ENCODE measurements around the gene GAPDHS.

Gene GAPDHS

DNA sequence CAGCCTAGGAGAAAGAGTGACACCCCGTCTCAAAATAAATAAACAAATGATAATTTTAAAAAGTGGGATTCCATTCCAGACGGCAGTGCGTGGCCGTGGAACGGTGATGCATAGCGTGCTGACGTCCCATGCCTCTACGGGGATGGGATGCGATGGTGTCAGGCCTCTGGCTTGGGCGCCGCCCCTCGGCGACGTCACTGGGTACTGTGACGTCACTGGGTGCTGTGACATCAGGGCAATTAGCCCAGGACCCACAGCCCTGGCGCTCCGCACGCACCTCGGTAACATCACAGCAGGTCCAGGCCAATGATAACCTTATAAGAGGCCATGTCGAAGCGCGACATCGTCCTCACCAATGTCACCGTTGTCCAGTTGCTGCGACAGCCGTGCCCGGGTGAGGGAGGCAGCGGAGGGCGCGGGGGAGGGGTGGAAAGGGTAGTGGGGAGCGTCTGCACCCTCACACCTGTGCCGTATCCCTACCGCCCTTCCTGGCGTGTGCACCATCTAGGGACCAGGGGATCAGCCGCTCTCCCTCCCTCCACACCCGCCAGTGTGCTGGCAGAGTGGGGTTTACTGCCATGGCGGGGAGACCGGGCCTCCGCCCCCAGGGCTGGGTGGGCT, at the start of gene GAPDHS:
Gene GAPDHS, plus strand, starts transcription at position 256 of the 621 bp plus-strand sequence. Its CDS starts 72 bp downstream, at position 328.
- DNase-seq, result no peak

DNA sequence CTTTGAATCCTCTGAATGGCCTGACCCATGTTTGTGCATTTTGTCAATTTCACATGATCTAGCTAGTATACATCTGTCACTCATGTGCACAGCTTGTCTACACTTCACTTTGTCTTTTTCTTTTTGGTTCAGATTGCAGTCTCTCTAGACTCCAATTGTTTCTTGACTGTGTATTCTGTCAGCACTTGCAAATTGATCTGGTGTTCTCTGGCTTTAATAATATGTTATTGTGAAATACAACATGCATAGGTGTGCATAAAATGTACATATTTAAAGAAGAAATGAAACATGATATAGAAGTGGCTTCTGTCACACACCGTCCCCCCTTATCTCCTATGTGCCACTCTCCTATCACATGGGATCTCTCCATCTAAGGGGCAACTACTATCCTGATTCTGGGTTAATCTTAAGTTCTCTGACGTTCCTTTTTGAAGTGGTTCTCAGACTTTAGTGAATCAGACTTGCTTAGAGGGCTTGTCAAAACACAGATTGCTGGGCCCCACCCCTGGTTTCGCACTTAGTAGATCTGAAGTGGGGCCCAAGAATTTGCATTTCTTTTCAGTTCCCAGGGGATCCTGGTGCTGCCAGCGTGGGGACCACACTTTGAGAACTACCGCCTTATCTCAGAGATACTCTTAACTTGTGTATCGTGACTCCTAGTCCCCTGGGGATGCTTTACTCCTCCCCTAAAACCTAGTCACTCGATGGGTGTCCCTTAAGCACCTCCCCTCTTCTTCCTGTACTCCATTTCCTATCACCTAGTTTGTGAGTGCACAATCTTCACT, 48.8 kb upstream of the GAPDHS start:
- no peak for DNase-seq

DNA sequence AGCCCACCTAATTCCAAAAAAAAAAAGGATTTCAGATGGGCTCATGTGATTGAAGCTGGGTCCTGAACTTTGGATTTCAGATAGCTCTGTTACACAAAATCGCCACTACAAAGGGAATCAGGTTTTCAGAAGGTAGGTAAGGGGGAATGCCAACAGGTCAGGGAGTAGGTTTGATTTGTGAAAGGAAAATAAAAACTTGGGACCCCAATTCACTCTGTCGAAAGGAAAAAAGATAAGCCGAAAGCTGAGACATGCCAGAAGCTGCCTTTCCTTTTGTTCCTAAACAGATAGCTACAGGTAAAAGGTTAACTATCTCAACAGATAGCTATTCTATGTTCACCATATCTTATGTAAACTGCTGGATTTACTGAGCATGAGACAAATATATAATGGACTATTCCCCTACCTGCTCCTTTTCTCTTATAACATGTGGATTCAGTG, 47.0 kb upstream of the GAPDHS start:
- no peak for DNase-seq

DNA sequence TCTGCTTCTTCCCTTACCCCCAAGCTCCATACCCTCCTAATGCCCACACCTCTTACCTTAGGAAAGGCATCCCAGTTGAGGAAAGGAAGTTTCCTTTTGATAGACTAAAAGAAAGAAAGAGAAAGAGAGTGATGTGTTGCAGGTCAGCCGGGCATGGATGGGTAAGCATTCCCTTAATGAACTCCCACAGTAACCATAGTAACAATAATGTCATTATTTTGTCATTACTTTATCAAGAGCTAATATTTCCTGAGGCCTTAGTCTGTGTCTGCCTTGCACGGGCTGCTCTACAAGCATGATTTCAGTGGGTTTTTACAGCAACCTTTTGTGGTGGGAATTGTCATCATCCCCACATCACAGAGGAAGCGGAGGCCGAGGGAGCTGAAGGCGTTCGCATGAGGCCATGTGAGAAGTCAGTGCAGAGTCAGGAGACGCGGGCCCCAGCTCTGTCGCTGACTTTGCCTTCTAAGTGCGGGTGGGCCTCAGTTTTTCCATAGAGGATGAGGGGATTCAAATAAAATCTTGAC, 45.5 kb upstream of the GAPDHS start:
- no peak for DNase-seq

DNA sequence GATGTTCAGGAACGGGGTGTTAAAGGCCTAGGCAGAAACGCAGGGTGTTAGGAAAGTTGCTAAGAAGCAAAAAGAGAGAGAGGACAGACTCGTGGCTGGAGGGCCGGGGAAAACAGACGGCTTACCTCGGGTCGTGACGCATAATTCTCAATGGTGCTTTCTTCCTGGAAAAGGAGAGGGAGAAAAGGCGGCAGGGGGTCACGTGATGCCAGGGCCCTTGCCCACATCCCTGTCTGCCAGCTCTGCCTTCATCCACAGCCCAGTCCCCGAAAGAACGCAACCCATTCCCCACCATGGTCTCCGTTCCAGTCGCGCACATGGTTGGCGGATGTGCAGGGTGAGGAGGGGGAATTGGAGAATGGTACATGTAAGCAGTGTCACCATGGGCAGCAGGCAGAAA, 44.6 kb upstream of the GAPDHS start:
- DNase-seq, result no peak

DNA sequence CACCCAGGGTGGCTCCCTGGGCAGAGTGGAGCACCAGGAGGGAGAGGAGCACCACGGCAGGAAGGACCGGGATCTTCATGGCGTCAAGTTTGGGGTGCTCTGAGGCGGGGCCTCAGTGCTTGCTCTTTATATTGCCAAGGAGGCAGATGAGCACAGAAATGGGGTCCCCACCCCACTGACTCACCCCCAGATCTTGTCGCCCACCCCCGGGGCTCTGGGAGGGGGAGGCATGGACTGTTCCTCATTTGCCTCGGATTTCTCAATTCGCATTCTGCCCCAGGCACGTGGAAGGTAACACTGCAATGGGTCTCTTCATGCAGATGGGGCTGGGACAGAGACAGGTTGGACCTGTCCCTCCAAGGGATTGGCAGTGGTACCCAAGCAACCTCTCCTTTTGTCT, 42.9 kb upstream of the GAPDHS start, which contains the start of gene KRTDAP:
Gene KRTDAP, minus strand, starts transcription at position 101 of the 400 bp plus-strand sequence. Its CDS starts 22 bp downstream, at position 79.
- no peak for DNase-seq

DNA sequence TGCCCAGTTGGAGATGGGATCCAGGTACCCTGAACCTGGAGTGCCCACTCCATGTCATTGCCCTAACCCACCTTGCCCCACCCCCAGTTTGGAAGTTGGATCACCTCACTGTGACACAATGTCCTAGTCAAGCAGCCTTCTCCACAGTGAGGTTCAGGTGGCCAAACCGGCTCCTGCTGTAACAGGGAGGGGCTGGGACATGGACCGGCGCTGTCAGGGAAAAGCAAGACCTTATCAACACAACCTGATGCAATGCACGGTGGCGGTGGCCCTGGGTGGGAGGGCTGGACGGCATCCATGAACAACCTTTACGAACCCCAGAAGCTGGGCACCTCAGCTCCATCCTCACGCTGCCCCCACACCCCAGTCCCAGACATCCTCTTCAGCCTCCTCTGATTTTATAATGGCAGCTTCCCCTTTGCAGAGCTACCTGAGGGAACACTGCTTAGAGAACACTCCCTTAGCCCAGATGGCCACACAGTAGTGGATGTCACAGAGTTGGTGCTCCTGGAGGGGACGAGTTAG, 41.4 kb upstream of the GAPDHS start:
- DNase-seq, result no peak

DNA sequence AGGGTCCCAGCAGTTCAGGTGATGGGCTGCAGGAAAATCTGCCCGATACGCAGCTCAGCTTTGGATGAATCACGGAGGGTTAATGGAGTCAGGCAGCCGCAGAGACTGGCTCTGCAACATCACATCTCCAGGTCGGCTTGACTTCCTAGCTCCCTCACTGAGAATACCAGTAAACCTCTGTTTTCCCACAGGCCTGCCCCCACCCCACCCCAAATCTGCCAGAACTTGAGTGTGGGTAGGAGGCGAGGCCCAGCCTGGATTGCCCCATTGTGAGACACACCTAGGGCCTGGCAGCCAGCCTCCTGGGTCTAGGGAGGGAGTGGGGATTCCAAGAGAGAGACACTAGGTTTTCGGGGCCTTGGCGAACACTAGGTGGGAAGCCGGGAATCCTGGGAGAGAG, 39.3 kb upstream of the GAPDHS start:
- DNase-seq, result no peak

DNA sequence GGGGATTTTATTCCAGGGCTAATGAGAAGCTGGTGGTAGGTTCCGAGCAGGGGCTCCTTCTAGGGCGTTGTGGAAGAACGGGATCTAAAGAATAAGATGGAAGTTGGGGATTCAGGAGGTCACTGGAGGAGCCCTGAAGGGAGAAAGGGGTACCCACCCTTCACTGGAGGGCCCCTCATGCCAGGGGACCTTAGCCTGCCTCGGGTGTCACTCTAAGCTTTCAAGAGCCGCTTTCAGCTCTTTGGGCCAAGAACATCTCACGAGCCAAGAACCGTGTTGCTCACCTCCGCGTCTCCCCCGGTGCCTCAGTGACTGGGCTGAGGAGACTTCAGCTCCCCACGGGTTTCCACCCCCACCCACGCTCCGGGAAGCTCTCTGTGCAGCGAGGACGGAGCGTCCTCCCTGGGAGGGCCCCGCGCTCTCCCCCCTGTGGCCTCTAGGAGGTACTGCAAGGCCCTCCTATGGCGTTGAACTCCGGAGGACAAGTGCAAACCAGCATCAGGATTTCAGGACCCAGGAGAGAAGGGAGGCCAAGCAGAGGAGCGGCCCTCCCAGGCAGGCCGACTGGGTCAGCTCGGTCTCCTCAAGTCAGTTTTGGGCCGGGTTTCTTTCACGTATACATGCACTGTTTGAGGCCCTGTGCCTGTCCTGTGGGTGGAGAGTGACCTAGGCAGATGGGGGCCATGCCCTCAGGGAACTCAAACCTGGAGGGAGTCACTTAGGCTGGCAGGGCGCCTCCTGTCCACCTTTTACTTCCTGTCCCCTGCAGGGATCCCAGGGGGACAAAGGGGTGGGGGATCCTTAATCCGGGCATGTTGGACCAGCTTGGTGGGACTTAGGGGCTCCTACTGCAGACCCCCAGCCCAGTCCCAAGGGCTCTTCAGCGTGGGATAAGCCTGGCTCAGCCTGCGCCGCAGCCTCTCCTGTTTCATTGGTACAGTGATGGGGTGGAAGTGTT, 37.9 kb upstream of the GAPDHS start:
- peak; percentile 41 to 69 (median 46) for DNase-seq

DNA sequence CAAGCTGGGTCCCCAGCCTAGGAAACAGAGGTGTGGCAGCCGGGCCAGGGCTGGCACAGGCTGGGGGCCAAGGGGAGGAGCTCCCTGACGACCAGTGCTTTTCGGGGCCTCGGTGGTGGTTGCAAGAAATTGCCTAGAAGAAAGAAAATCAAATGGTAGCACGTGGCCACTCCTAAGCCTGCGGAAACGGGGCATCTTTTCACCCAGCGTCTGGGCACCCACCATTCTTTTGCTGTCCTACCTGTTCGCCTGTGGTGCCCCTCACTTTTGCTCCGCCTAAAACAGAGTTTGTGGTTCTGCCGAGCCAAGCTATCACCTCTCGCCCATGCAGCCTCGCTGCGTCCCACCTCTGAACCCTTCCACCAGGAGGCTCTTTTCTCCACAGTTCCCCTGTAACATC, 35.9 kb upstream of the GAPDHS start:
- DNase-seq, result no peak

DNA sequence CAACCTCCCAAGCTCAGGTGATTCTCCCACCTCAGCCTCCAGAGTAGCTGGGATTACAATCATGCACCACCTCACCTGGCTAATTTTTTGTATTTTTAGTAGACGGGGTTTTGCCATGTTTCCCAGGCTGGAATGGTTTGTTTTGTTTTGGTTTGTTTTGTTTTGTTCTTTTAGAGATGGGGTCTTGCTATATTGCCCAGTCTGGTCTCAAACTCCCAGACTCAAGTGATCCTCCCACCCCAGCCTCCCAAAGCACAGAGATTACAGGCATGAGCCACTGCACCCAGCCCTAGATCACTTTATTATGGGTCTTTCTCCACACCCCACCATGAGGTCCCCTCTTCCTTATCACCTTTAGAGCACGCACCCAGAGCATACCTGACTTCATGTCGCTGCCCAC, 35.0 kb upstream of the GAPDHS start:
- DNase-seq, result no peak

DNA sequence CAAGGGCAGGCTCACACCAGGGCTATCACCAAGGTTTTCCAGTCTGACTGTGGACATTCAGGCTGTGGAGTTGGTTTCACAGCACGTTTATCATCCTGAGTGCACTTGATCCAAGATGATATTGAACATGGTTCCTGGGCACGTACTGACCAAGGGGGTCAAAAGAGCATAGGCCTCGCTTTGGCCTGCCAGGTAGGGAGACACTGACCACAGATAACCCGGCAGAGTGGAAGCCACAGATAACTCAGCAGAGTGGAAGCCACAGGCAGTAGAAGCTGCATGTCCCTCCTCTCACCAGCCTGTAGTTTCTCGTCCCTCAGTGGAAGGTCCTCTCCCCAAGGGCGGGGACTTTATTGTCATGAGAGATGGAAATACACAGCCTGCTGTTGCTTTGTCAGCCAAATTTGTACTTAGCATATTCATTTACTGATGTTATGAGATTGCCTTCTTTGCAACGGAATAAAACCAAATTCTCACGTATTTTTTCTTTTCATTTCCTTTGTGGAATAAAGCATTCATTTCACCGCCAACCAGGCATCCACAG, 34.2 kb upstream of the GAPDHS start:
- no peak for DNase-seq

DNA sequence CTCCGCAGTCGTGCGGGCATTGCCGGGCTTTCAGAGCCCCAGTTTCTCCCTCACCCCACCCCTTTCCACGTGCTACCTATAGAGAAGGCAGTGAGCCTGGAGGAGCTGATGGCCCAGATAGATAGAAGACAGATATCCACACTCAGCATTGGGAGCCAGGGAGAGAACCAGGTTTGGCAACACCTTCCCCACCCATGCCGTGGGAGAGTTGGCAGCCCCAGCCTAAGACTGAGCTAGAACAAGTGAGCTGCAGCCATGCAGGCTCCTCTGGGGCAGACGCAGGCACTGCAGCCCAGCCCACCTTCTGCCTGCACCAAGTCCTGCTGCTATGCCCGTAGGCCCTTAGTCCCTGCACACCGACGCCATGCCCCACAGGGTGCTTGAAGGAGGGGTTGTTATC, 32.6 kb upstream of the GAPDHS start:
- DNase-seq, result no peak

DNA sequence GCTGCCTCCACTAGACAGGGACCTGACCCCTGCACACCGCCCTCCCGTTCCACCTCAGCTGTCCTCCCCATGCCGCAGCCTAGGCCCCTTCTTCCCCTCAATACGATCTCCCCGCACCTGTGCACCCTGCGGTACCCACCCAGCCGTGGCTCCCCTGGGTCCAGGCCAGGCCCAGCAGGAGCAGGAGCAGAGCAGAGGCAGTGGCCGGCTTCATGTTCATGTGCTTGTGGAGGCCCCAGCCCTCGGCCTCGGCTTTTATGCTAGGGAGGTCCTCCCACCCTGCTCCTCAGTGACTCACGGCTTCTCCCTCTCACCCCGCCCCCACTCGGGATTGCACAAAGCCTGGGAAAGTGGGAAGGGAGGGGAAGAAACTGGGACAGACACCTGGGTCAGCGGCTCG, 31.6 kb upstream of the GAPDHS start:
- no peak for DNase-seq

DNA sequence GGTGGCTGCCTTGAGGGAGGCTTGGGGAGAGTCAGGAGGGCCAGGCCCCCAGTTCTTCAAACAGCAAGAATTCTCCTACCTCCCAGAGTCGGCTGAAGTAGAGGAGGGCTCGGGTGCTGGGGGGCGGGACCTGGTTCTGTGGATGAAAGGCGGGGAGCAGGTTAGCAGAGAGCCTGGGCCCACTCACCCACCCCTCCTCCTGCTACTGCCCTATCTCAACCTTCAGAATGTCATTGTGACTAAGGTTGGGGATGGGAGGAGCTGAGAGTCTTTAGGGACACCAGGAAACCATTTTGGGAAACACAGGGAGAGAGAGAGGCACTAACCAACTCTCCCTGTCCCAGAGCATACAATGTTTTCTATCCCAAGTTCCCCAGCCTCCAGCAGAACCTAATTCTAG, 30.5 kb upstream of the GAPDHS start:
- DNase-seq, result no peak

DNA sequence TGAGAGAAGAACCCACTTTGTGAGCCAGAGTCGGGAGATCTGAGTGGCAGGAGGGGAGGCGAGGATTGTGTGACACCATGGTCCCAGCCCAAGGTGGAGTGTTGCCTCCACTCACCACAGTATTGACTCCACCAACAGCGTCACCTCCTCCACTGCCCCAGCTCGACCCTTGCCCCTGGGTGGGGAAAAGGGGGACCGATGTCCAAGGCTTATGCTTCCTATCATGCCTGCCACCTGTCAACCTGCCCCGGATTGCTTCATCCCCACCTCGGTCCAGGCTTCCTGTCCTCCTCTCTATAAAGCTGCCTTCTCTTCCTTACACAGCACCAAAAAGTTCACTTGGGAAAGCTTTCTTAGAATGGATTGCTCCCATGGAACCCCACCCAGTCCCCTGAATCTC, 27.2 kb upstream of the GAPDHS start:
- no peak for DNase-seq

DNA sequence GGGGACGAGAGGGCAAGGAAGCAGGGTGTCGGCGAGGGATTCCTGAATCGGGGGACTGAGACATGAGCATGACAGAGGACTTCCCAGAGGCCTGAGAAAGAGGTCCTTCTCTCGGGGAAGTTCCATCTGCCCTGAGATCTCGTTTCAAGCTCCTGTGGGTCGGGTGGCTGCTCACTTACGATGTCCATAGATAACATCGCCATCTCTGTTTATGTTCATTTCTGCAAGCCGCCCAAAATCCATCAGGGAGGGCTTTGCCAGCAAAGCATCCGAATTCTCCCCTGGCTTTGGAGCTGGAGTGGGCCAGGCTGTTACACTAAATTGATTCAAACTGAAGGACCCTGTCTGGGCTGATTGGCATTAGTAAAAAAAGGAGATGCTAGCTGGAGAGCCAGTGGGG, 25.7 kb upstream of the GAPDHS start:
- DNase-seq, result no peak

DNA sequence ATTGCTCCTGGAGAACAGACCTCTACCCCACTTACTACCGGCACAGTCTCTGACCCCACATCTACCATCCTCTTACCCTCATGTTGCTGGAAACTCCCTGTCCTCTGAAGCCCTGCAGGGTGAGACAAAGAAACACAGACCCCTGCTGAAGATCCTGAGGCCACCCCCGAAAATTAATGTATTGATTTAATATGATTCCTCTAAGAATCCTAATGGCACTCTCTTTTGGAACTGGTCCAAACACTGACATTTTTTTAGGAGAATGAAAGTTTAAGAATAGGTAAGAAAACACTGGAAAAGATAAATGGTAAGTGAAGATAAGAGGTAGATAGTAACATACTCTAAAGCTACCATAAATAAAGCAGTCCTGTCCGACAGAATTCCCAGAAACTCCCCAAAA, 25.1 kb upstream of the GAPDHS start:
- no peak for DNase-seq

DNA sequence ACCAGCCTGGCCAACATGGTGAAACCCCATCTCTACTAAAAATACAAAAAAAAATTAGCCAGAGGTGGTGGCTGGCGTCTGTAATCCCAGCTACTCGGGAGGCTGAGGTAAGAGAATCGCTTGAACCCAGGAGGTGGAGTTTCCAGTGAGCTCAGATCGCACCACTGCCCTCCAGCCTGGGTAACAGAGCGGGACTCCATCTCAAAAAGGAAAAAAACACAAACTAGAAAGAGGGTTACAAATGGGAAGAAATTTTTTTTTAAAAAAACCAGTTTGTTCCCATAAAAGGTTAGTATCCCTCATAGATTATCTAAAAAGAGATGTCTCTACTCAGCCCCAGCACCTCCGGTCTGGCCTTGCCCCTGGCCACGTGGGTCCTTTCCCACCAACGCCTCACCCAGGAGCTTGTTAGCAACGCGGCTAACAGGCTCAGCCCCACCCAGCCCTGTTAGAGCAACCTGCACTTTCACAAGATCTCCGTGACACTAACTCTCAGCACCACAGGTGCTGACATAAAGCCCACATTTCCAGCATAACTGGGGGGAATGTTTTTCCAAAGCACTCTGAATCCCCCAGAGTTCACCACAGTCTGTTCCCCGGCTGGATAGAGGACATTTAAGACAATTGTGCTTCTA, 24.1 kb upstream of the GAPDHS start:
- DNase-seq, result peak in 2 of 6 experiments; percentile 9 to 32

DNA sequence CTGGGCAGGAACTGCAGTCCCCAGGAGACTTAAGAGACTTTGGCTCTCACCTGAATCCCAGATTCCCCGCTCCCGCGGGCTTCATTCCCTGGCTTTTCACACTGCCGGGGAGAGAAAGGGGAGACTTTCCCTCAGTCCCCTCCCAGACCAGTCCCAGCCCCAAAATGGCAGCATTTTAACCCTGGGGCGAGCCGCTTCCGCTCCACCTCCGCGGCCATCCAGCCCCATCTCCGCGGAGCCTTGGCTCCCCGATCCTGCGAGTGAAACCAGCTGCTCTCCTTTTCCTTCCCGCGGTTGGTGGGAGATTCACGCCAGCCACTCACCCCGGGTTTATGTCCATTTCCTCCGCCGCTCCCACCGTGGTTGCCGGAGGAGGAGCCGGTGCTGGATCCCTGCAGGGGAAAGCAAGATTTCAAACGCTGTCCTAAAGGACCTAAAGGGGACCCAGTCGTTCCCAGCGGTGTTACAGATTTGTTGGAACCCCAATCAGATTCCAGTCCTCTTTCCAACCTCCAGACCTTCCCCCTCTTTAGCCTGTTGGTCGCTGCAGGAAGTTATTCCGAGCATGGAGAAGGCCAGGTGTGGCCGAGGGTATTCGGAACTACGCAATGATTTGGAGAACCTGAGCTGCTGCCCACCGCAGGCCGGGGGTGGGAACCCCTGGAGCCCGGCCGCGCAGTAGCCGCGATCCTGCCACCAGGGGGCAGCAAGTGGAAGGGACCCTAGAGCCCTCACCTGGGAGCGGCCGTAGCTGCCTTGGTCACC, 23.2 kb upstream of the GAPDHS start:
- peak in 5 of 6 experiments; percentile 42 to 68 (median 58) for DNase-seq

DNA sequence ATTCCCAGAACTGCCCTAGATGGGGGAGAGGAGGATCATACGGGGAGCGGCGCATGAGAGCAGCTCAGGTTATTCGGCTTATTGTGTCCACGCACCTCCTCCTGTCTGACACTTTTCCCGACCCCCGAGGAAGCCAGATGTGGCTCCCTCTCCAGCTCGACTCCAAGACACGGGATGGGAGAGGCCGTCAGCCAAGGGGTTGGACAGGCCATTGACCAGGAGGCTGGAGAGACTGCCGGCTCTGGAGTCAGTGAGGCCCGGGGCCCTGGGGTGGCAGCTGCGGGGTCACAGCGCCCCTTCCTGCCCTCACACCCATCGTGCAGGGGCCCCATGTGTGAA, 22.7 kb upstream of the GAPDHS start:
- no peak for DNase-seq

Measured in stimulated activated naive CD4-positive, alpha-beta T cell (primary cell).